Neutrophil (primary cell): ENCODE results near the gene CPSF6.
"Not testable (repeated sequence)": the region's sequence is repeated elsewhere in the genome, so short reads cannot be mapped to it uniquely, and the experiment has no call there.

Experiments
- H3K27ac ChIP-seq: fragments of 200-600 bp; sonication (generic); 2 replicates; pipeline ENCODE4 v1.5.1; 2016; ENCODE audit warnings: mild to moderate bottlenecking, moderate library complexity
- H3K27me3 ChIP-seq: fragments of 200-600 bp; sonication (generic); 2 replicates; pipeline ENCODE4 v1.6.0; 2016; ENCODE audit warnings: mild to moderate bottlenecking
- H3K36me3 ChIP-seq: fragments of 200-600 bp; sonication (generic); 2 replicates; pipeline ENCODE4 v1.5.1; 2017
- H3K4me1 ChIP-seq, 2 experiments: fragments of 200-600 bp in 1 of 2; sonication (generic) in 1 of 2; 1 replicate in 1 of 2; 2 replicates in 1 of 2; pipeline versions ENCODE4 v1.5.1 to v1.6.1; 2013 to 2016; ENCODE audit warnings: low read depth in 1 of 2, low read length in 1 of 2, mild to moderate bottlenecking in 1 of 2, moderate library complexity in 1 of 2; ENCODE audit not compliant: control insufficient read depth in 1 of 2, insufficient read depth in 1 of 2
- H3K4me3 ChIP-seq, 2 experiments: fragments of 200-600 bp in 1 of 2; sonication (generic) in 1 of 2; 1 replicate in 1 of 2; 2 replicates in 1 of 2; pipeline ENCODE4 v1.5.1; 2013 to 2016; ENCODE audit warnings: low read depth in 1 of 2, low read length in 1 of 2, mild to moderate bottlenecking in 1 of 2, moderate library complexity in 1 of 2
- H3K9me3 ChIP-seq: fragments of 200-600 bp; sonication (generic); 2 replicates; pipeline ENCODE4 v1.5.1; 2016
- TF ChIP-seq, protein P1 (sequence below): fragments of 200-600 bp; sonication (generic); IDR thresholded peaks from 2 replicates; pipeline ENCODE4 v1.5.1; 2016; ENCODE audit warnings: antibody characterized with exemption

CPSF6 gene, protein sequence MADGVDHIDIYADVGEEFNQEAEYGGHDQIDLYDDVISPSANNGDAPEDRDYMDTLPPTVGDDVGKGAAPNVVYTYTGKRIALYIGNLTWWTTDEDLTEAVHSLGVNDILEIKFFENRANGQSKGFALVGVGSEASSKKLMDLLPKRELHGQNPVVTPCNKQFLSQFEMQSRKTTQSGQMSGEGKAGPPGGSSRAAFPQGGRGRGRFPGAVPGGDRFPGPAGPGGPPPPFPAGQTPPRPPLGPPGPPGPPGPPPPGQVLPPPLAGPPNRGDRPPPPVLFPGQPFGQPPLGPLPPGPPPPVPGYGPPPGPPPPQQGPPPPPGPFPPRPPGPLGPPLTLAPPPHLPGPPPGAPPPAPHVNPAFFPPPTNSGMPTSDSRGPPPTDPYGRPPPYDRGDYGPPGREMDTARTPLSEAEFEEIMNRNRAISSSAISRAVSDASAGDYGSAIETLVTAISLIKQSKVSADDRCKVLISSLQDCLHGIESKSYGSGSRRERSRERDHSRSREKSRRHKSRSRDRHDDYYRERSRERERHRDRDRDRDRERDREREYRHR

DNA sequence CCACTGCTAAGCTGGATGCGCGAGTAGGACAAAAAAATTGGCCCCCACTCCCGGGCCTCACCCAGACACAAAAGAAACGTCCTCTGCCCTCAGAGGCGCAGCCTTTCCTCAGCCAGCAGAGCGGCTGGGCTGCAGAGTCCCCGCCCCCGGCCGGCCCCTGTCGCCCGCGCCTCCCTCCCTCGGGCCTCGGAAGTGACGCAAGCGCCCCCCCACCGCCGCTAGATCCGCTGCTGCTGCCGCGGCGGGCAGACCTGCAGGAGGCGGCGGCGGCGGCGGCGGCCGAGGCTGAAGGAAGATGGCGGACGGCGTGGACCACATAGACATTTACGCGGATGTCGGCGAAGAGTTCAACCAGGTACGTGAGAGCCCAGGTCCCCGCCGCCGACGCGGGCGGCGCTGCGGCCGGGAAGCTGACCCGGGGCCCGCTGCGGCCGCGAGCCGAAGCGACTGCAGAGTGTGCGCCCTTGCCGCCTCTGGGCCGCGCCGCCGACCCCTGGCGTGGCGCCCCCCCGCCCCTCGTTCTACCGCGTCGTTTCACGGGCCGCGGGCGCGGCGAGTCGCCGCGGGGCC is at the start of gene CPSF6:
Gene CPSF6 (plus strand): TSS at position 218 of the 570 bp plus-strand sequence. CDS start 78 bp downstream, at position 296.
- H3K27me3 ChIP-seq = no peaks in the 10 kb centered on the region
- TF ChIP-seq, protein P1, sequence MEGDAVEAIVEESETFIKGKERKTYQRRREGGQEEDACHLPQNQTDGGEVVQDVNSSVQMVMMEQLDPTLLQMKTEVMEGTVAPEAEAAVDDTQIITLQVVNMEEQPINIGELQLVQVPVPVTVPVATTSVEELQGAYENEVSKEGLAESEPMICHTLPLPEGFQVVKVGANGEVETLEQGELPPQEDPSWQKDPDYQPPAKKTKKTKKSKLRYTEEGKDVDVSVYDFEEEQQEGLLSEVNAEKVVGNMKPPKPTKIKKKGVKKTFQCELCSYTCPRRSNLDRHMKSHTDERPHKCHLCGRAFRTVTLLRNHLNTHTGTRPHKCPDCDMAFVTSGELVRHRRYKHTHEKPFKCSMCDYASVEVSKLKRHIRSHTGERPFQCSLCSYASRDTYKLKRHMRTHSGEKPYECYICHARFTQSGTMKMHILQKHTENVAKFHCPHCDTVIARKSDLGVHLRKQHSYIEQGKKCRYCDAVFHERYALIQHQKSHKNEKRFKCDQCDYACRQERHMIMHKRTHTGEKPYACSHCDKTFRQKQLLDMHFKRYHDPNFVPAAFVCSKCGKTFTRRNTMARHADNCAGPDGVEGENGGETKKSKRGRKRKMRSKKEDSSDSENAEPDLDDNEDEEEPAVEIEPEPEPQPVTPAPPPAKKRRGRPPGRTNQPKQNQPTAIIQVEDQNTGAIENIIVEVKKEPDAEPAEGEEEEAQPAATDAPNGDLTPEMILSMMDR = peak; percentile 71
- H3K4me1 ChIP-seq = peaks cover 31 to 35% of the 10 kb centered on the region in 2 experiments

DNA sequence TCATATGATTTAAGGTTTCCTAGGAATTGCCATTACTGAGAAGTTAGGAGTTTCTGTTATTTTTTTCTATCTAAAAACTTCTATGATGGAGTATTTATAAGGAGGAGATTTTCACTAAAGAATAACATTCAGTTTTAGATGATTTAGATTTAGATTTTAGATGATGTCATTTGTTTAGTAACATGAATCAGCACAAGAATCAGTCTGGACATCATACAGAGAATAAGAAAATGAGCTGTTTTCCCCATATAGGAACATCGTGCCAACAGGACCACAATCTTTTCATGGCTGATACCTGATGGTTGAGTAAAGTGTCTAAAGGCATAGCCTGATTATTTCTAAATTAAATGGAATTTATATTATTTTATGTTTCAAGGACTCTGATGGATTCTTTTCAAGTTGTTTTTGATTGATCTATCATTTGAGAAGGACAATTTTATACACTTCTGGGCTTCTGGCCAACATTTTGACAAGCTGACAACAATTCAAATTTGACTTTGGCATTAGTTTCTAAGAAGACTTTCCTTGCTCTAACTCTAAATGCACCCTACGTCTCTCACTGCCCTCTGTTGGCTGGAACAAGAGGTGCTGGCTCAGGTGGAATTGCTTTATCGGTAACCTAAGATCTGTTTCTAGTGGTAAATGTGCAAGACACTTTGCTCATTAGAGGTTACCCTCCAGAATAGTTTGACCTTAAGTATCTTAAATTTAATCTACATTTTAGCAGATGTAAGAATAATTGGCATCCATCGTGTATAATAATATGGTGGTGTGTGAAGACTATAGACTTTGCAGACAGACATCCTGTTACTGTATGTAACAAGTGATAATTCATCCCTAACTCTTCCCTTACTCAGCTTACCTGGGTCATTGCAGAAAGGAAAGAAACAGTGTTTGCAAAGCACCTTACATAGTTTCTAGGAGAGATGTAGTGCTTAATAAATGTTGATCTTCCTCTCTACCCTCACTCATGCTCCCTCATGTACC is 42.8 kb upstream of the CPSF6 start:
- Histone ChIP-seq H3K4me1 (no peaks in the 10 kb centered on the region), H3K9me3 (peaks cover 14% of the 10 kb centered on the region)

More for the DNA sequence above, at the start of gene CPSF6:
- H3K9me3 ChIP-seq = no peaks in the 10 kb centered on the region
- no peaks in the 10 kb centered on the region for H3K36me3 ChIP-seq
- peak within 1 kb of the TSS; percentile 94 for H3K27ac ChIP-seq
- peak within 1 kb of the TSS; percentile 83 to 85 for H3K4me3 ChIP-seq

DNA sequence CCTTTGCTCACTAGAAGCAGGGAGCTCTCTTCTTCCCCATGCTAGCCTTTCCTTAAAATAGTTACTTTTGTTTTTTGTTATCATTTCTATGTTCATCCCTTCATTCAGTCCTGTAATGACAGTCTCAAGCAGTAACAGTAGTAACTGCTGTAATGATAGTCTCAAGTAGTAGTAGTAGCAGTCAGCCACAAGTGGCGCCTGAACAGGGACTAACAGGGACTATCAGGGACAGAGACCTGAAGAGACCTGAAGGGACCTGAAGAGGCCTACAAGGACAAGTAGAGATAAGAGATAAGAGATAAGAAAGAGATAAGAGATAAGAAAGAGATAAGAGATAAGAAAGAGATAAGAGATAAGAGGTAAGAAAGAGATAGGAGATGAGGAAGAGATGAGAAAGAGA is 39.4 kb upstream of the CPSF6 start:
- H3K27me3 ChIP-seq, H3K27ac ChIP-seq, H3K36me3 ChIP-seq, H3K4me3 ChIP-seq, H3K4me1 ChIP-seq: not testable (repeated sequence)
- H3K9me3 ChIP-seq = peaks cover 14% of the 10 kb centered on the region

More for the DNA sequence above, 42.8 kb upstream of the CPSF6 start:
- Histone ChIP-seq H3K4me3 (no peak overlapping the region), H3K27me3 (no peaks in the 10 kb centered on the region), H3K27ac (no peak overlapping the region), H3K36me3 (no peaks in the 10 kb centered on the region)
- TF ChIP-seq, protein P1 = no peak

DNA sequence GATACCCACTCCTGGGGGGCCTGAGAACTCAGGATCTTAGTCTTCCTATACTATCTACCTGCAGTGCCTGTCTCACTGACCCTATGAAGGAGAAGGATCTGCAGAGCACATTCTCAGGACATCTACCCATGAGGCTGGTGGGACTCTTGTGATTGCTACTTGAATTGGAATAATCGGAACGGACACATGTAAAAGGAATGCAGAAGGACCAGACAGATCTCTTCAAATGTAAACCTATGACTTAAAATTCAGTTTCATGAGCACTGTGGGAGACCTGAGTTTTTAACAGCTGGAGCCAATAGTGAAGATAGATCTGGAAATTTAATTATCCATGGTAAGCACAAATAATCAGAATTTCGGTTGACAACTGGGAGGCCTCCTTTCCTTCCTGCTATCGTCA is 35.2 kb upstream of the CPSF6 start:
- no peaks in the 10 kb centered on the region for H3K36me3 ChIP-seq
- no peak overlapping the region for H3K27ac ChIP-seq
- TF ChIP-seq, protein P1 = no peak
- H3K27me3 ChIP-seq = no peaks in the 10 kb centered on the region
- H3K4me3 ChIP-seq = no peak overlapping the region
- H3K4me1 ChIP-seq = no peaks in the 10 kb centered on the region
- H3K9me3 ChIP-seq = peaks cover 13% of the 10 kb centered on the region

DNA sequence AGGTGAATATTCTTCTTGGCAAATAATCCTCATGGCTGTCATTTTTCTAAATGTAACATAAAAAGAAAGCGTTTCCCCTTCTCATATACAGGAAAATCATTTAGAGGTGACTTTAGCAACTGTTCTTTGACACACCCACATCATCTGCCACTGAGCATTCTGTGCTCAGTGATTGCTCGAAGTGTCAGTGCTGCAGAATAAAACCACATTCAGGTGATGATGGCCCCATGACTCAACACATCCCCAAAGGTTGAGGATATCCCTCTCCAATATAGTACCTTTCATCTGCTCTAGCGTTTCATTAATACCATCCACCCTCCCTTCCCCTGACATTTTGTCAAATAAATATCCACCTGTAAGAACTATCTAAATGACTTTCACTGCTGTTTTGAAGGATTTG is 28.7 kb upstream of the CPSF6 start:
- TF ChIP-seq, protein P1 = no peak
- Histone ChIP-seq H3K9me3 (peaks cover 3% of the 10 kb centered on the region), H3K4me3 (no peak overlapping the region), H3K36me3 (no peaks in the 10 kb centered on the region), H3K27ac (no peak overlapping the region), H3K27me3 (no peaks in the 10 kb centered on the region), H3K4me1 (no peaks in the 10 kb centered on the region)
